NCI-H128 (cell line): ENCODE measurements around the gene LTB.

Source experiments
- DNase-seq: peaks from one replicate; lab custom pipeline; 2025; ENCODE audit not compliant: unreplicated experiment; lab: John Stamatoyannopoulos, UW

Gene LTB

DNA sequence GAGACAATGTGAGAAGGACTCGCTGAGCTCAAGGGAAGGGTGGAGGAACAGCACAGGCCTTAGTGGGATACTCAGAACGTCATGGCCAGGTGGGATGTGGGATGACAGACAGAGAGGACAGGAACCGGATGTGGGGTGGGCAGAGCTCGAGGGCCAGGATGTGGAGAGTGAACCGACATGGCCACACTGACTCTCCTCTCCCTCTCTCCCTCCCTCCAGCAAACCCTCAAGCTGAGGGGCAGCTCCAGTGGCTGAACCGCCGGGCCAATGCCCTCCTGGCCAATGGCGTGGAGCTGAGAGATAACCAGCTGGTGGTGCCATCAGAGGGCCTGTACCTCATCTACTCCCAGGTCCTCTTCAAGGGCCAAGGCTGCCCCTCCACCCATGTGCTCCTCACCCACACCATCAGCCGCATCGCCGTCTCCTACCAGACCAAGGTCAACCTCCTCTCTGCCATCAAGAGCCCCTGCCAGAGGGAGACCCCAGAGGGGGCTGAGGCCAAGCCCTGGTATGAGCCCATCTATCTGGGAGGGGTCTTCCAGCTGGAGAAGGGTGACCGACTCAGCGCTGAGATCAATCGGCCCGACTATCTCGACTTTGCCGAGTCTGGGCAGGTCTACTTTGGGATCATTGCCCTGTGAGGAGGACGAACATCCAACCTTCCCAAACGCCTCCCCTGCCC lies 5.2 kb downstream of the LTB start:
- no peak for DNase-seq

GRCh38 chr6:31575952-31576685 lies 6.1 kb downstream of the LTB start:
- no peak for DNase-seq

DNA sequence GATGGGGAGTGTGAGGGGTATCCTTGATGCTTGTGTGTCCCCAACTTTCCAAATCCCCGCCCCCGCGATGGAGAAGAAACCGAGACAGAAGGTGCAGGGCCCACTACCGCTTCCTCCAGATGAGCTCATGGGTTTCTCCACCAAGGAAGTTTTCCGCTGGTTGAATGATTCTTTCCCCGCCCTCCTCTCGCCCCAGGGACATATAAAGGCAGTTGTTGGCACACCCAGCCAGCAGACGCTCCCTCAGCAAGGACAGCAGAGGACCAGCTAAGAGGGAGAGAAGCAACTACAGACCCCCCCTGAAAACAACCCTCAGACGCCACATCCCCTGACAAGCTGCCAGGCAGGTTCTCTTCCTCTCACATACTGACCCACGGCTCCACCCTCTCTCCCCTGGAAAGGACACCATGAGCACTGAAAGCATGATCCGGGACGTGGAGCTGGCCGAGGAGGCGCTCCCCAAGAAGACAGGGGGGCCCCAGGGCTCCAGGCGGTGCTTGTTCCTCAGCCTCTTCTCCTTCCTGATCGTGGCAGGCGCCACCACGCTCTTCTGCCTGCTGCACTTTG lies 6.8 kb downstream of the LTB start, which contains the start of gene TNF:
TSS of gene TNF (plus strand) at position 231 of the 567 bp plus-strand sequence. CDS start at position 408, 177 bp downstream.
- DNase-seq: no peak

GRCh38 chr6:31574106-31575061 lies 7.8 kb downstream of the LTB start:
- no peak for DNase-seq

DNA sequence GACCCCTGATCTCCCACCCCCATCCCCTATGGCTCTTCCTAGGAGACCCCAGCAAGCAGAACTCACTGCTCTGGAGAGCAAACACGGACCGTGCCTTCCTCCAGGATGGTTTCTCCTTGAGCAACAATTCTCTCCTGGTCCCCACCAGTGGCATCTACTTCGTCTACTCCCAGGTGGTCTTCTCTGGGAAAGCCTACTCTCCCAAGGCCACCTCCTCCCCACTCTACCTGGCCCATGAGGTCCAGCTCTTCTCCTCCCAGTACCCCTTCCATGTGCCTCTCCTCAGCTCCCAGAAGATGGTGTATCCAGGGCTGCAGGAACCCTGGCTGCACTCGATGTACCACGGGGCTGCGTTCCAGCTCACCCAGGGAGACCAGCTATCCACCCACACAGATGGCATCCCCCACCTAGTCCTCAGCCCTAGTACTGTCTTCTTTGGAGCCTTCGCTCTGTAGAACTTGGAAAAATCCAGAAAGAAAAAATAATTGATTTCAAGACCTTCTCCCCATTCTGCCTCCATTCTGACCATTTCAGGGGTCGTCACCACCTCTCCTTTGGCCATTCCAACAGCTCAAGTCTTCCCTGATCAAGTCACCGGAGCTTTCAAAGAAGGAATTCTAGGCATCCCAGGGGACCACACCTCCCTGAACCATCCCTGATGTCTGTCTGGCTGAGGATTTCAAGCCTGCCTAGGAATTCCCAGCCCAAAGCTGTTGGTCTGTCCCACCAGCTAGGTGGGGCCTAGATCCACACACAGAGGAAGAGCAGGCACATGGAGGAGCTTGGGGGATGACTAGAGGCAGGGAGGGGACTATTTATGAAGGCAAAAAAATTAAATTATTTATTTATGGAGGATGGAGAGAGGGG lies 8.8 kb downstream of the LTB start:
- no peak for DNase-seq

DNA sequence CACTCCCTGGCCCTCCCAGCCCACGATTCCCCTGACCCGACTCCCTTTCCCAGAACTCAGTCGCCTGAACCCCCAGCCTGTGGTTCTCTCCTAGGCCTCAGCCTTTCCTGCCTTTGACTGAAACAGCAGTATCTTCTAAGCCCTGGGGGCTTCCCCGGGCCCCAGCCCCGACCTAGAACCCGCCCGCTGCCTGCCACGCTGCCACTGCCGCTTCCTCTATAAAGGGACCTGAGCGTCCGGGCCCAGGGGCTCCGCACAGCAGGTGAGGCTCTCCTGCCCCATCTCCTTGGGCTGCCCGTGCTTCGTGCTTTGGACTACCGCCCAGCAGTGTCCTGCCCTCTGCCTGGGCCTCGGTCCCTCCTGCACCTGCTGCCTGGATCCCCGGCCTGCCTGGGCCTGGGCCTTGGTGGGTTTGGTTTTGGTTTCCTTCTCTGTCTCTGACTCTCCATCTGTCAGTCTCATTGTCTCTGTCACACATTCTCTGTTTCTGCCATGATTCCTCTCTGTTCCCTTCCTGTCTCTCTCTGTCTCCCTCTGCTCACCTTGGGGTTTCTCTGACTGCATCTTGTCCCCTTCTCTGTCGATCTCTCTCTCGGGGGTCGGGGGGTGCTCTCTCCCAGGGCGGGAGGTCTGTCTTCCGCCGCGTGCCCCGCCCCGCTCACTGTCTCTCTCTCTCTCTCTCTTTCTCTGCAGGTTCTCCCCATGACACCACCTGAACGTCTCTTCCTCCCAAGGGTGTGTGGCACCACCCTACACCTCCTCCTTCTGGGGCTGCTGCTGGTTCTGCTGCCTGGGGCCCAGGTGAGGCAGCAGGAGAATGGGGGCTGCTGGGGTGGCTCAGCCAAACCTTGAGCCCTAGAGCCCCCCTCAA lies 9.9 kb downstream of the LTB start, which contains the start of gene LTA:
TSS of gene LTA (plus strand) at position 249 of the 871 bp plus-strand sequence. CDS start at position 703, 454 bp downstream.
- DNase-seq: no peak

DNA sequence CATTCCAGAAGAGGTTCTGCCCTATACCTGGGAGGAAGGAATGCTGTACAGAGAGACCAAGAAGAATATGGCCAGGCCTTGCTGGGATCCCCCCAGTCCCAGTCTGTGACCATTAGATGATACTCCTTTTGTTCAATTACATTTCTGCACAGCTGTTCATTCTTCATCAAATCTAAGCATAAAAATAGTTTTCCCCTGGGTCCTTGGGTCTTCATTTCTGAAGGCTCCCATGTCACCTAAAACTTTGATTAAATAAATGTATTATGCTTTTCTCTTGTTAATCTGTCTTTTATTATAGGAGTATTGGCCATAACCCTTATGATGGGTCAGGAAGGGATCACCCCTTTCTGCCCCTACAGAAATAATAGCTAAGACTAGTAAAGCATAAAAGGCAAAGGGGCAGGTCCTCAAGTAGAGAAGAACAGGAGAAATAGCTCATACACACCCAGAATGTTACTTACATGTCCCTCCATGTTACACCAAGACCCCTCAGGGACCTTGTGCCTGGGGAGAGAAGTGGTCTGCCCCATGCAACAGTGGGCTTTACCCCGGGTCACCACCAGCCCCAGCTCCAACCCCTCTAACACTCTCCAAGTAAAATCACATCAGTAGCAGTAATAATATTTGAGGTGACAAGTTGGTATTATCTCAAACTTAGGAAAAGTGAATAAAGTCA lies 12.2 kb downstream of the LTB start:
- no peak for DNase-seq

GRCh38 chr6:31568537-31568961 lies 13.7 kb downstream of the LTB start:
- DNase-seq: no peak

GRCh38 chr6:31567531-31568370 lies 14.5 kb downstream of the LTB start:
- no peak for DNase-seq

- DNase-seq: no peak
These were observed 21.5 kb downstream of the LTB start for GRCh38 chr6:31560697-31561058.

GRCh38 chr6:31559958-31560696 lies 22.1 kb downstream of the LTB start:
- no peak for DNase-seq

- no peak for DNase-seq
These were observed 22.6 kb downstream of the LTB start for GRCh38 chr6:31559606-31559957.

DNA sequence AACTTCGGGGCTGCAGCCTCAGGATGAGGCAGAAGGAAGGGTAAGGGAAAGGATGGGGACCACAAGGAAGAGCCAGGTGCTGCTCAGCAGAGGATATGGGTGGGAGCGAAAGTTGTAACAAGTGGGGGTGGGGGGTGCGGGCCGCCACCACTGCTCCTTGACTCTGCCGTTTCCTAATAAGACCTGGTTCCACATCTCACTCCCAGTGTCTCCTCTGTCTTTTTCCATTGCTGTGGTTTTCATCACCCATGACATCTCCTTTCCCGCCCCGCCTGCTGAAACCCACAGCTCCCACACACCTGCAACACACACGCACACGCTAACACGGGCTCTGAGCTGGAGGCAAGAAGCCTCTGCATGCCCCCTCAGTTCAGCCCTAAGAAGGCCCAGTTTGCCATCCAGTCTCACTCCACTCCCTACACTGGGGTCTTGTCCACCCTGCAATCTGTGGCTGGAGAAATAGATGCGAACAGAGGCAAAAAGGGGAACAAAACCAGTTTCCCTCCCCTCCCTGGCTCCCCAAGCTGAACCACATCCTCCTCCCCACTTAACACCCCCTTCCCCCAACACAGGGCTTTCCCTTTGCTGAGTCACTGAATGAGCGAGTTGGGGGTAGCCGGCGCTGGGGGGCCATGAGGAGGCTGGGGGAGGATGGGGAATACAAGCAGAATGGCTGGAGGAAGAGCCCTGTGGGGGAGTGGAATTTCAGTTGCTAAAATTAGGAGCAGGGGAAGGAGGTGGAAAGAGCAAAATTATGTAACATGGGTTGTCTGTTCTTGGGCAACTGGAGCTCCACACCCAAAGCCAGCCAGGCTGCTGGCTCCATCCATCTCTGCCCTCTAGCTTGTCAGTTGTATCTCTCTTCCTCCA lies 23.4 kb downstream of the LTB start:
- no peak for DNase-seq

GRCh38 chr6:31558318-31558625 lies 24.0 kb downstream of the LTB start:
- no peak for DNase-seq

DNA sequence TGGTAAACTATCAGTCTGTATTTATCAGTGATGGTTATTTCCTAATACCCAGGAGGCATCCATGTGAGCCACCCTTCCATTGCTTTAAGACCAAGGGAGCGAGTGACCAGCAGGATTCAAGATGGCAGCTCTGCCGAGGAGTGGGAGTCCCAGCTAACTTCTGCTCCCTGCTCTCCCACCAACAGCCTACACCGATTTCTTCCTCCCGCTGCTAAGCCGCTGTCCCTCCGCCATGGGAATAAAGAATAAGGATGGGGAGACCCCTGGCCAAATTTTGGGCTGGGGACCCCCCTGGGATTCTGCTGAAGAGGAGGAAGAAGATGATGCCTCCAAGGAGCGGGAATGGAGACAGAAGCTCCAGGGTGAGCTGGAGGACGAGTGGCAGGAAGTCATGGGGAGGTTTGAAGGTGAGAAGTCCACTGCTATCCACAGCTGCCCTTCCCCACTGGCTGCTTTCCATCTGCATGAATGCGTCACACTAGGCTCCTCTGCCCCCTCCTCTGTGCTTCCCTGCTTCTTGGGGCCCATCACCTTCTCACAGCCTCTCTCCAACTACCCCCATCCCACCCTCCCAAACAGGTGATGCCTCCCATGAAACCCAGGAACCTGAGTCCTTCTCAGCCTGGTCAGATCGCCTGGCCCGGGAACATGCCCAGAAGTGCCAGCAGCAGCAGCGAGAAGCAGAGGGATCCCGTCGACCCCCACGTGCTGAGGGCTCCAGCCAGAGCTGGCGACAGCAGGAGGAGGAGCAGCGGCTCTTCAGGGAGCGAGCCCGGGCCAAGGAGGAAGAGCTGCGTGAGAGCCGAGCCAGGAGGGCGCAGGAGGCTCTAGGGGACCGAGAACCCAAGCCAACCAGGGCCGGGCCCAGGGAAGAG lies 24.5 kb downstream of the LTB start:
- DNase-seq: no peak
